ENCODE data around the gene ITGA8. TPM values are rescaled to one million over a fixed set of nuclear protein-coding genes. Genes with fewer than 3 reads are reported as not detected.
"Not testable (repeated sequence)": the region's sequence is repeated elsewhere in the genome, so short reads cannot be mapped to it uniquely, and the experiment has no call there.

The ITGA8 gene
- total RNA-seq, 1 experiment from 2014 or later = not detected

DNA sequence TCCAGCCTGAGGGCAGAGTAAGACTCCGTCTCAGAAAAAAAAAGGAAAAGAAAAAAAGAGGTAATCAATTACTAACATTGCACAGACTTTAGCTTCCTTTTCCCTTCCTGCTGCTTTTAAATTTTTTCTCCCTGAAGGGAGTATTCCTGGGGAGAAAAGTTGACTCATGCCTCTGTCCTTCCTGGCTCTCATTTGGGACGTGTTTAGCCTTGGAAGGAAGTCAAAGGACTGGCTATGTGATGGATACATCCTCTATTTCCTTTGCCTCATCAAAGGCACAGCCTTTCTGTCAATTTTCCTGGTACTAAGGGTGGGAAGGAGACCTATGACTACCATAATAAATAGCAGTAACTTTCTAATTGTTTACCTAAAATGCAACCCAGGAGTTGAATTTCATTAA lies 77.6 kb downstream of the ITGA8 start:
- no peaks in the 10 kb centered on the region for H3K4me1 Mint-ChIP-seq (ENCODE audit: low read depth, unreplicated experiment)
- intact Hi-C loops (cut with micrococcal nuclease; ENCODE audit: unreplicated experiment) = no loop called here
- BruUV-seq (replicated peaks) = no TSS peak

DNA sequence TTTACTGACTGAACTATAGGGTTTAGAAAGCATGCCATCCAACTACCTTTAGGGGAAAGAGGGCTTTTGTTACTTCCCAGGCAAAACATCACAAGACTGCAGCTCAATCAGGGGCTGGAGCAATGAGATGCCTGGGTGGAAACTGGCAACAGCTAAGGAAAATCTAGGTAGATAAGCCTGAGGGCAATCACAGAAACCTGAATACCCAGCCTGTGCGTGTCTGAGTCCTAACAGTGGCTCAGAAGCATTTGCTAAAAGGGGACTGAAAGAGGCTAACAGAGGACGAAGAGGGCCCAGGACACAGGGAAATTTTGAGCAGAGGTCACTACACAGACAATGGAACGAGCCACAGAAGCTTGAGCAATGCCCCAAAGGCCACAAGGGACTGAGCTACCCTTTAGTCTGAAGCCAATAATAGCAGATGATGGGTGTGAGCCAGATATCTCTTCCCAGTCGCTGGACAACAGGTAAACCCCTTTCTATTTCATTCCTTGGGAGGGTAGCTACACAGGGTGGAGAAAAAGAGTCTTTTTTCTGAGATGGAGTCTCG lies 79.1 kb downstream of the ITGA8 start:
- TF ChIP-seq, protein P1, sequence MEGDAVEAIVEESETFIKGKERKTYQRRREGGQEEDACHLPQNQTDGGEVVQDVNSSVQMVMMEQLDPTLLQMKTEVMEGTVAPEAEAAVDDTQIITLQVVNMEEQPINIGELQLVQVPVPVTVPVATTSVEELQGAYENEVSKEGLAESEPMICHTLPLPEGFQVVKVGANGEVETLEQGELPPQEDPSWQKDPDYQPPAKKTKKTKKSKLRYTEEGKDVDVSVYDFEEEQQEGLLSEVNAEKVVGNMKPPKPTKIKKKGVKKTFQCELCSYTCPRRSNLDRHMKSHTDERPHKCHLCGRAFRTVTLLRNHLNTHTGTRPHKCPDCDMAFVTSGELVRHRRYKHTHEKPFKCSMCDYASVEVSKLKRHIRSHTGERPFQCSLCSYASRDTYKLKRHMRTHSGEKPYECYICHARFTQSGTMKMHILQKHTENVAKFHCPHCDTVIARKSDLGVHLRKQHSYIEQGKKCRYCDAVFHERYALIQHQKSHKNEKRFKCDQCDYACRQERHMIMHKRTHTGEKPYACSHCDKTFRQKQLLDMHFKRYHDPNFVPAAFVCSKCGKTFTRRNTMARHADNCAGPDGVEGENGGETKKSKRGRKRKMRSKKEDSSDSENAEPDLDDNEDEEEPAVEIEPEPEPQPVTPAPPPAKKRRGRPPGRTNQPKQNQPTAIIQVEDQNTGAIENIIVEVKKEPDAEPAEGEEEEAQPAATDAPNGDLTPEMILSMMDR (IDR thresholded peaks at IDR 0.05; ENCODE audit: unreplicated experiment) = no peak
- H3K9me3 Mint-ChIP-seq (ENCODE audit: low read depth, unreplicated experiment) = no peaks in the 10 kb centered on the region
- no peaks in the 10 kb centered on the region for H3K4me1 Mint-ChIP-seq (ENCODE audit: low read depth, unreplicated experiment)
- H3K27me3 Mint-ChIP-seq (ENCODE audit: unreplicated experiment) = peaks cover 21% of the 10 kb centered on the region
- intact Hi-C loops (cut with micrococcal nuclease; ENCODE audit: unreplicated experiment) = no loop called here
- H3K27ac Mint-ChIP-seq (ENCODE audit: unreplicated experiment) = no peak overlapping the region
- no peaks in the 10 kb centered on the region for H3K36me3 Mint-ChIP-seq (ENCODE audit: insufficient read depth, unreplicated experiment)
- H3K4me3 Mint-ChIP-seq (ENCODE audit: low read depth, unreplicated experiment) = no peak overlapping the region
- CTCF ChIA-PET = no interaction called here
- no peak for DNase-seq
- BruUV-seq (replicated peaks) = no TSS peak

More for the DNA sequence above, 77.6 kb downstream of the ITGA8 start:
- no peak for DNase-seq
- H3K27me3 Mint-ChIP-seq (ENCODE audit: unreplicated experiment) = peaks cover 21% of the 10 kb centered on the region
- no peaks in the 10 kb centered on the region for H3K36me3 Mint-ChIP-seq (ENCODE audit: insufficient read depth, unreplicated experiment)
- TF ChIP-seq, protein P1 (IDR thresholded peaks at IDR 0.05; ENCODE audit: unreplicated experiment) = no peak
- no peaks in the 10 kb centered on the region for H3K9me3 Mint-ChIP-seq (ENCODE audit: low read depth, unreplicated experiment)
- CTCF ChIA-PET = no interaction called here
- no peak overlapping the region for H3K4me3 Mint-ChIP-seq (ENCODE audit: low read depth, unreplicated experiment)
- H3K27ac Mint-ChIP-seq (ENCODE audit: unreplicated experiment) = no peak overlapping the region

DNA sequence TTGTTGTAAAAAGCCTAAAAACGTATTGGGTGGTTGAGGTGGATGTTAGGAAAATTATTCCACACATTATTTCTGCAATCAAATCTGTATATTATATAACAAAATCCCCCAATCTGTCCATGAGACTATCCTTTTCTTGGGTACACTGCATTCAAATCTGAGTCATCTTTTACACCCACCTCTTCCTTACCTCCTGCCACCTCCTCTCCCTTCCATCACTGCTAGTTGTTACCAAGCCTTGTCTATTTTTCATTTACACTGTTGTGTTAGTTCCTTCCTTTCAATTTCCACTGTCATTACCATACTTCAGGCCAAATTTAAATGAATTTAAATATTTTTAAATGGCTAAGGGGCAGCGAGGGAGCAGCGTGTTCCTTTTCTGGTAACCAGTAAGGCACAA lies 83.3 kb downstream of the ITGA8 start:
- Mint-ChIP-seq H3K9me3 (ENCODE audit: low read depth, unreplicated experiment) (no peaks in the 10 kb centered on the region), H3K4me1 (ENCODE audit: low read depth, unreplicated experiment) (no peaks in the 10 kb centered on the region), H3K27ac (ENCODE audit: unreplicated experiment) (no peak overlapping the region), H3K4me3 (ENCODE audit: low read depth, unreplicated experiment) (no peak overlapping the region), H3K27me3 (ENCODE audit: unreplicated experiment) (peaks cover 55% of the 10 kb centered on the region), H3K36me3 (ENCODE audit: insufficient read depth, unreplicated experiment) (no peaks in the 10 kb centered on the region)
- no peak for DNase-seq
- no TSS peak for BruUV-seq (replicated peaks)
- intact Hi-C loops (cut with micrococcal nuclease; ENCODE audit: unreplicated experiment) = no loop called here
- TF ChIP-seq, protein P1 (IDR thresholded peaks at IDR 0.05; ENCODE audit: unreplicated experiment) = no peak
- CTCF ChIA-PET = no interaction called here

DNA sequence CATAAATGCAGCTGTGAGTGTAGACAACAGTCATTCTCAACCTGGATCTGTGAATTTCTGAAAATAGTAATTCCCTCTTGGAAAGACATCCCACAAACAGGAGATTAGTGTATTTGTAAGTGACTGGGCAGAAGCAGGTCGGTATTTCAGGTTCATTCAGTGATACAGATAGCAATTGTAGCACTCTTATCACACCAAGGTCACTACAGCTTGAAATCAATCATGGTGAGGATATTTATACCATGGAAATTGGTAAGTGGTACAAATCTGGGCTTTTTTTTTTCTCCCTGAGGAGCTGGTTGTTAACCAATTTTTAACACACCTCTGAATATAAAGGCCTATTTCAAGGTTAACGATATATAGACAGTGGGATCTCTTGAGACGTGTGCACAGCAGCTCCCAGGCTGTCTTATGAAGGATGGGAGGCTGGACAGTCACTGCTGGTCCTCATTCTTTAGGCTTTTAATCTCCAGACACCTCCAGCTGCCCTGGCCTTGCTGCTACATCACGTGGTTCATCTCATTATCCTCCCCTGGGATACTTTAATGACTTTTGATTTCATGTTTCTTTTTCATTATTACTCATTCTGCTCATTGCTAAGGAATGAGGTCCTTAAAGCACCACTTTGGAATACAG lies 87.1 kb downstream of the ITGA8 start:
- Mint-ChIP-seq H3K36me3 (ENCODE audit: insufficient read depth, unreplicated experiment) (no peaks in the 10 kb centered on the region), H3K4me1 (ENCODE audit: low read depth, unreplicated experiment) (no peaks in the 10 kb centered on the region), H3K27ac (ENCODE audit: unreplicated experiment) (no peak overlapping the region), H3K9me3 (ENCODE audit: low read depth, unreplicated experiment) (no peaks in the 10 kb centered on the region), H3K4me3 (ENCODE audit: low read depth, unreplicated experiment) (no peak overlapping the region), H3K27me3 (ENCODE audit: unreplicated experiment) (peaks cover 33% of the 10 kb centered on the region)
- BruUV-seq (replicated peaks) = no TSS peak
- CTCF ChIA-PET = no interaction called here
- DNase-seq = no peak
- intact Hi-C loops (cut with micrococcal nuclease; ENCODE audit: unreplicated experiment) = no loop called here
- TF ChIP-seq, protein P1 (IDR thresholded peaks at IDR 0.05; ENCODE audit: unreplicated experiment) = no peak

DNA sequence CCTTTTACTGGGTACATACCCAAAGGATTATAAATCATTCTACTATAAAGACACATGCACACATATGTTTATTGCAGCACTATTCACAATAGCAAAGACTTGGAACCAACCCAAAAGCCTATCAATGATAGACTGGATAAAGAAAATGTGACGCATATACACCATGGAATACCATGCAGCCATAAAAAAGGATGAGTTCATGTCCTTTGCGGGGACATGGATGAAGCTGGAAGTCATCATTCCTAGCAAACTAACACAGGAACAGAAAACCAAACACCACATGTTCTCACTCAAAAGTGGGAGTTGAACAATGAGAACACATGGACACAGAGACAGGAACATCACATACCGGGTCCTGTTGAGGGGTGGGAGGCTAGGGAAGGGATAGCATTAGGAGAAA lies 88.5 kb downstream of the ITGA8 start:
- CTCF ChIA-PET = interaction anchor here (0.7 kb wide), 1 partner anchor 81 kb away, joined by 4 read pairs; no protein-coding TSS in a partner anchor
- H3K4me3 Mint-ChIP-seq (ENCODE audit: low read depth, unreplicated experiment); H3K4me1 Mint-ChIP-seq (ENCODE audit: low read depth, unreplicated experiment); intact Hi-C loops (cut with micrococcal nuclease; ENCODE audit: unreplicated experiment); BruUV-seq (replicated peaks); DNase-seq; H3K9me3 Mint-ChIP-seq (ENCODE audit: low read depth, unreplicated experiment); H3K27ac Mint-ChIP-seq (ENCODE audit: unreplicated experiment); H3K36me3 Mint-ChIP-seq (ENCODE audit: insufficient read depth, unreplicated experiment): not testable (repeated sequence)
- H3K27me3 Mint-ChIP-seq (ENCODE audit: unreplicated experiment) = peaks cover 45% of the 10 kb centered on the region
